ENCODE results near the gene HNRNPDL.

Gene HNRNPDL

GRCh38 chr4:82467471-82467870, 37.2 kb upstream of the HNRNPDL start:
- no peak for ATAC-seq
- TF ChIP-seq ISL1 (CRISPR knock-in tag; IDR thresholded peaks at IDR 0.05) (no peak), TSHZ2 (CRISPR knock-in tag; IDR thresholded peaks at IDR 0.05) (no peak), GLIS3 (CRISPR knock-in tag; IDR thresholded peaks at IDR 0.05) (no peak), RARB (CRISPR knock-in tag; IDR thresholded peaks at IDR 0.05) (no peak), ZNF8 (CRISPR knock-in tag; IDR thresholded peaks at IDR 0.05) (no peak), PPARA (CRISPR knock-in tag; IDR thresholded peaks at IDR 0.05; ENCODE audit: borderline replicate concordance) (no peak), TCF4 (CRISPR knock-in tag; IDR thresholded peaks at IDR 0.05; ENCODE audit: borderline replicate concordance) (no peak), ZNF565 (CRISPR knock-in tag; conservative IDR thresholded peaks at IDR 0.05; ENCODE audit: low read depth) (no peak), BACH2 (CRISPR knock-in tag; IDR thresholded peaks at IDR 0.05; ENCODE audit: borderline replicate concordance) (no peak), OSR1 (CRISPR knock-in tag; IDR thresholded peaks at IDR 0.05) (no peak), ZFP3 (CRISPR knock-in tag; IDR thresholded peaks at IDR 0.05) (no peak), ZFP30 (CRISPR knock-in tag; IDR thresholded peaks at IDR 0.05) (no peak), ZNF70 (CRISPR knock-in tag; IDR thresholded peaks at IDR 0.05) (no peak), TOX (CRISPR knock-in tag; IDR thresholded peaks at IDR 0.05; ENCODE audit: borderline replicate concordance) (no peak), ESRRG (CRISPR knock-in tag; IDR thresholded peaks at IDR 0.05) (no peak), SNAI2 (CRISPR knock-in tag; IDR thresholded peaks at IDR 0.05) (no peak), CSDC2 (CRISPR knock-in tag; IDR thresholded peaks at IDR 0.05) (no peak), ARNTL (CRISPR knock-in tag; IDR thresholded peaks at IDR 0.05; ENCODE audit: borderline replicate concordance, low read depth) (no peak), POU6F1 (CRISPR knock-in tag; IDR thresholded peaks at IDR 0.05; ENCODE audit: borderline replicate concordance, low read depth) (no peak), PATZ1 (CRISPR knock-in tag; IDR thresholded peaks at IDR 0.05; ENCODE audit: borderline replicate concordance) (no peak)

- ATAC-seq = no peak
- TF ChIP-seq CSDC2 (CRISPR knock-in tag; IDR thresholded peaks at IDR 0.05) (no peak), TCF4 (CRISPR knock-in tag; IDR thresholded peaks at IDR 0.05; ENCODE audit: borderline replicate concordance) (no peak), SNAI2 (CRISPR knock-in tag; IDR thresholded peaks at IDR 0.05) (no peak), ESRRG (CRISPR knock-in tag; IDR thresholded peaks at IDR 0.05) (no peak), ZFP30 (CRISPR knock-in tag; IDR thresholded peaks at IDR 0.05) (no peak), BACH2 (CRISPR knock-in tag; IDR thresholded peaks at IDR 0.05; ENCODE audit: borderline replicate concordance) (no peak), PATZ1 (CRISPR knock-in tag; IDR thresholded peaks at IDR 0.05; ENCODE audit: borderline replicate concordance) (no peak), POU6F1 (CRISPR knock-in tag; IDR thresholded peaks at IDR 0.05; ENCODE audit: borderline replicate concordance, low read depth) (no peak), ZNF565 (CRISPR knock-in tag; conservative IDR thresholded peaks at IDR 0.05; ENCODE audit: low read depth) (no peak), ARNTL (CRISPR knock-in tag; IDR thresholded peaks at IDR 0.05; ENCODE audit: borderline replicate concordance, low read depth) (no peak), ZFP3 (CRISPR knock-in tag; IDR thresholded peaks at IDR 0.05) (no peak), GLIS3 (CRISPR knock-in tag; IDR thresholded peaks at IDR 0.05) (no peak)
These were observed 33.0 kb upstream of the HNRNPDL start for GRCh38 chr4:82463221-82463620.

Data from SK-N-SH treated with all-trans-retinoic acid at 6 μM for 48 hours (cell line).